ENCODE data around the gene PPP1R9A.

The PPP1R9A gene

GRCh38 chr7:95267754-95268153, 360.4 kb downstream of the PPP1R9A start:
- DNase-seq: no peak

DNA sequence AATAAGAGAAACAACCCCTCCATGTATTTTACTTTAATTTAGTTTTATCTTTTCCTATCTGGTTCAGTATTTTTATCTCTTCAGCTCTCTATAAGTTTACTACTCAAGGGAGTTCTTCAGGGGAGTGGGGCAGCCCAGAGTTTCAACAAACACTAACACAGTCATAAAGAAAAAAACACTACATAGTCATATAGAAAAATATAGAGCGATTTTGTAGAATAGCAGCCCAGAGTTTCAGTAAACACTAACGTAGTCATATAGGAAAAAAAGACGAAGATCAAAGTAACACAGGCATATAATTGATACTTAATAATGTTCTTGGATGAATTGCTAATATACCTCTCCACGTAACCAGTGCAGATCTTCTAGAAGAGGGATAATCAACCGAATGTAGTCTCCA, 362.2 kb downstream of the PPP1R9A start:
- no peak for DNase-seq

- no peak for DNase-seq
Measured at GRCh38 chr7:95276114-95276513, 368.7 kb downstream of the PPP1R9A start.

DNA sequence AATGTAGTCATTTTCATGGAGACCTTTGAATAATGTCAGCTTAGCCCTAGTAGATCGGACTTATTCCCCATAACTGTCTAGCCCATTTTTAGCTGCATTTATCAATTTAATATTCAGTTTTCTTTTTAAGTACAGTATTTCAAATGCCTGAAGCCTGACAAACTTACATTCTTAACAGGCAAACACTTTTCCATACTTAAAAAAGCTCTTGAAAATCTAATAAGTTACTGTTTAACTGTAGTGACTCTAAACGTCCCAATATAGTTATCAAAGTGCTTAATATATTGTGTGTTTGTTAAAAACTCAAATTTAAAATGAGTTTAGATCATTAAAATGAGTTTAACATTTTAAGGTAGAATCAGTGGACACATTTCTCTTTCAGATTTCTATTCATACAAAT, 372.0 kb downstream of the PPP1R9A start:
- no peak for DNase-seq

DNA sequence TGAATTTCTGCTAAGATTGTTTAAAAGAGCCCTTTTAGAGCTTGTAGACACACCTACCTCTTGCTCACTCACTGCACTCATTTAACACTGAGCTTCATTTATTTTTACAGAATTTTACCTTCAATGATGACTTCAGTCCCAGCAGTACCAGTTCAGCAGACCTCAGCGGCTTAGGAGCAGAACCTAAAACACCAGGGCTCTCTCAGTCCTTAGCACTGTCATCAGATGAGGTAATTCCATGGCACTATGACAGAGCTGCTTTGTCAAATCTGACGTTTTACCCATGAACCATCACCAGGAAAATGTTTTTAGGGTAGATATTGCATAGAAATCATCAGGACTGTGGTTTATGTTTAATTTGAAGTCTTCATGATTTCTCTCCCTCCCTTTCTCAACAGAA, 378.7 kb downstream of the PPP1R9A start:
- no peak for DNase-seq

DNA sequence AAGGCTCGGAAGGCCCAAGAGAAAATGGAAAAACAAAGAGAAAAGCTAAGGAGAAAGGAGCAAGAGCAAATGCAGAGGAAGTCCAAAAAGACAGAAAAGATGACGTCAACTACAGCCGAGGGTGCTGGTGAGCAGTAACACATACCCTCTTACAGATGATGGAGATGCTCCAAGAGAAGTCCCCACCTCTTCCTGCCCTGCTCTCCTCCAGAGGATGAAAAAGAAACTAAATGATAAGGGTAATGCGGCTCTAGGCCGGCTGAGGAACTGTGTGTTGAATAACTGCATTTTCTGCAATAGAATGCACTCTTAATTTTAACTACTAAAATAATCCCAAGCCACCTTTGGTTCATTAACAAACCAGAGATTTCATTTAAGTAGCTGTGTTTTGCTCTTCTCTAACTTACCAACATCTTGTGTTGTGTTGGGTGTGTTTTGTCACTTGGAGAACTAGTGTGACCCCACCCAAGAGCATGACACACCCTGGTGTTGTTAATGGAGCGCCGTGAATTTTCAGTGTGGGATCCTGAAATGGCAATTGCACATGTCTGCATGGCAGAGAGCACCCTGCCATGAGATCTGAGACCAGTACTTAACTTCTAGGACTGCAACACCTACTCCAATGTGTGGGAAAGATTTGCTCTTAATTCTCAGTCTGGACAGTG, 382.9 kb downstream of the PPP1R9A start:
- DNase-seq: no peak

DNA sequence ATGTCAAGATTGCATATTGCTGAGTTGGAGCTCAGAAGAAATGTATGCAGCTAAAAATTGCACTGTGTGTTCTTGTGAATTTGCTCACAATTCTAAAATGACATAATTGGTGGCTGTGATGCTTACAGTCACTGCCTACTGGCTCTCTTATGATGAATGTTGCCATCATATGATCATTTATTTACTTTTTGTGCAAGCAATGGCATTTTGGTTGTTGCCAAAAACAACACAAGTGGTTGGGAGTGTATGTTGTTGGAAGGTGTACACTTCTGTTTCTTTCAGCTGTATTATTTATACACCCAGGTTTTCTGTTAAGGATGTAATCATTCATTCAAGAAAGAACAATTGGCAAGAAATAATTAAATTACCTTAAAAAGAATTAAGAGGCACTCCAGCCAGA, 388.0 kb downstream of the PPP1R9A start:
- no peak for DNase-seq

GRCh38 chr7:95296456-95296855, 389.1 kb downstream of the PPP1R9A start:
- DNase-seq: no peak

DNA sequence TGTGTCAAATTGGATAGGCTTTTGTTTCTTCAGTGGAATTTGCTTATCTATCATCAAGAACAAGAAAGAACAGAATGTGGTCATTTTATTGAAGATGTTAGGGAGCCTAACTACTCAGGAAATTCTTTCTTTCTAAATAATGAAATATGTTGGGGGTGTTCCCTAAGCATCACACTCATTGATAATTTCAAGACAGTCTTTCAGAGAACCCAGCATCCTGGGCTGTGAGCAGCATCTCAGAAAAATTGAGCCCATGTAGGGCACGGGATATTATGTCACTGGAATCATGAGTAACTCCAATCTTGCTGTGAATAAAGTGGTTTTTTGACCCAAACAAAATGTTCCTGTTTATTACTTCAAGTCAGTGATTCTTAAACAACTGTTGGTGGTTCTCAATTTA, 389.6 kb downstream of the PPP1R9A start:
- no peak for DNase-seq

DNA sequence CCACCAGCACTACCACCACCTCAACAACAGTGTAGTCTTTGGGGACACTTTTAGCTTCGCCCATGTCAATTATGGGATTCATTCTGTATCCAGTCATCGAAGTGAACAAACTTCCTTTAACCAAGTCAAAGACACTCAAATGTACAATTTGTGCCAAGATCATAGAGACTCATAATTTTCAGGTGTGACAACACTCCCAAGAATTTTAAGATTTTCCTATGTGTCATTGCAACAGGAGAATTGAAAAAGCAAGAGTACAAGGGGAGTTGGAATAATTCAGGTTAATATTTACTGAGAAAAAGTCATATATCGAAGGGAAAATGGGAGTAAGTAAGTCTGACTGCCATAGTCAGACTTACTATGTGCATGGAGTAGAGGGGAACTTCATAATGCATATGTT, 390.7 kb downstream of the PPP1R9A start:
- DNase-seq: no peak

- no peak for DNase-seq
Measured at GRCh38 chr7:95303013-95303905, 395.9 kb downstream of the PPP1R9A start.

- no peak for DNase-seq
Measured at GRCh38 chr7:95304990-95305389, 397.6 kb downstream of the PPP1R9A start.

GRCh38 chr7:95309951-95310350, 402.6 kb downstream of the PPP1R9A start:
- no peak for DNase-seq

GRCh38 chr7:95311389-95311788, 404.0 kb downstream of the PPP1R9A start:
- DNase-seq: no peak

DNA sequence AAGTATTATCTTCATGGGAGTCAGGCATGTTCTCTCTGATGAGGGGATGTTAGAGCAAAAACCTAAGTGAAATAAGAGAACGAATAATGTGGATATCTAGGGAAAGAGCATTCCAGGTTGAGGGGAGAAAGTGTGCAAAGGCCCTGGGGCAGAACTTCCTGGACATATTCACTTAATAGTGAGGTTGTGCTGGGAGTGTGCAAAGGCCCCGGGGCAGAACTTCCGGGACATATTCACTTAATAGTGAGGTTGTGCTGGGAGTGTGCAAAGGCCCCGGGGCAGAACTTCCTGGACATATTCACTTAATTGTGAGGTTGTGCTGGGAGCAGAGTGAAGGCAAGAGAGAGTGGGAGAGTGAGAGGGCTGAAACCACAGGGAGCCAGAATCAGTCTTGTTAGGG, 405.2 kb downstream of the PPP1R9A start:
- DNase-seq: no peak

GRCh38 chr7:95316588-95316987, 409.2 kb downstream of the PPP1R9A start:
- DNase-seq: no peak

DNA sequence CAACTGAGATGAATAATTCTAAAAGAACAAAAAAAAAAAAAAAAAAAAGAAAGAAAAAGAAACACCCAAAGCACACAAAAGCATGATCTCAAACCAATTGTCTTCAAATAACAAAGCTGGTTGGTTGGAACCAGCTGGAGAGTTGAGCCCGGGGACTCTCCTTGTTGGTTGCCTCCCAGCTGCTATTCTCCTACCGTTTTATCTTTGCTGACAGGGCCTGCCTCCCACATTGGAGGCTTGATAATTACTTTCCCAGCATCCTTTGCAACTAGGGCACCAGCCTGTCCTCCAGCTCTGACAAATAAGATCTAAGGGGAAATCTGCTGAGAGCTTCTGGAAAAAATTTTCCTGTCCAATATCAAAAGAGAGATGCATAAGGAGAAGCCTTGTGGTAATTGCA, 410.2 kb downstream of the PPP1R9A start:
- DNase-seq: no peak

DNA sequence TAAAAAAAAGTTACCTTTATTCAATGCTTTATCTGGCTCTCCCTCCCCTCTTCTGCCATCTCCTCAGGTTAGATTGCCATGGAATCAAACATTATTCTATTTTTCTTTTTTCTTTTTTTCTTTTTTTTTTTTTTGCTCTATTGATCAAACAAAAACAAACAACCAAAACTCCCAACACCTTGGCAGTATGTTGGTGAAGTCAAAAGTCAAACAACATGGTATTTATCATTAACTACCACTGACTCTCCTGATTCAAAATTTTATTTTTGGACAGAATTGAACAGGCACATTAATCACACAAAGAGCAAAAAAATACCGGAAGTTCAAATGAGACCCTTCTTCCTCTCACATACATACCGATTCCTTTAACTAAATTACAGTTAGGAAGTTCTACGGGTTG, 410.6 kb downstream of the PPP1R9A start:
- no peak for DNase-seq

GRCh38 chr7:95318501-95319100, 411.2 kb downstream of the PPP1R9A start:
- DNase-seq: peak in 1 of 2 experiments; percentile 1

- no peak for DNase-seq
Measured at GRCh38 chr7:95319570-95319969, 412.2 kb downstream of the PPP1R9A start.

GRCh38 chr7:95320651-95321050, 413.3 kb downstream of the PPP1R9A start:
- no peak for DNase-seq

DNA sequence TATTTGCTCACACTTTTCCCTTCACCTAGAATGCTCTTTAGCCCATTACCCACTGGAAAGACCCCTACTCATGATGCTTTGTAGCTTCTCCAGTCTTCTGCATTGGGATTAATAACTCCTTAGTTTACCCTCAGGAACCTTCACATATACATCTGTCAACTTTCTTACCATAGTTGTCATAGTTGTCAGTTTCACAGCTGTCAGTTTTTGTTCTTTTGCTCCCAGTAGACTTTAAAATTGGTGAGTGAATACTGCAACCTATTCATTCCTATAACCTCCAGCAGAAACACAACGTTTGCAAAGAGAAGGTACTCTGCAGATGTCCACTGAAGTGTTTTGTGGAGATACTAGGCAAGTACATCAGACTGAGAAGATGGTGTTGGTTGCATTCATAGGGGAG, 414.3 kb downstream of the PPP1R9A start:
- no peak for DNase-seq

- no peak for DNase-seq
Measured at GRCh38 chr7:95322396-95322795, 415.0 kb downstream of the PPP1R9A start.

DNA sequence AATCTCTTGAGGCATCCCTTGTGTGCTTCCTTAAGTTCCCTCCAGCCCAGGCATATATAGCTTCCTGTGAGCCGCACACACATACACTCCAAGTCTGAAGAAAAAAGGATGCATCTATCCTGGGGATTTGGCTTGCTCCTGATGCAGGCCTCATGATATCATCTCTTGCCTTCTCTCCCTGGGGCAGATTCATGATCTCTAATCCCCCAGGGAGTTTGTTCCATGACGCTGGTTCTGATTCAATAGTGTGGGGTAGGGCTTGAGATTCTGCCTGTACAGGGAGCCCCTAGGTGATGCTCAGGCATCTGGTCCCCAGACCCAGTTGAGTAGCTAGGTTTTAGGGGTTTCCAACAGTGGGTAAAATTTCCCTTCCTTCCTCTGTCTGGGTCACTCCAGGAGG, 415.5 kb downstream of the PPP1R9A start:
- no peak for DNase-seq
